GM23338 (cell line): ENCODE results near the gene KRT1. TPM values are rescaled to one million over a fixed set of nuclear protein-coding genes. Genes with fewer than 3 reads are reported as not detected.

Source experiments
- ATAC-seq: fragments of 200-7000 bp; cut with Tn5 transposase; 3 replicates; pipeline ENCODE4 v1.9.1; 2020
- DNase-seq: peaks from one replicate; pipeline ENCODE4 v3.0.0-alpha.2; 2015; ENCODE audit warnings: low spot score
- H2AFZ ChIP-seq: fragments of 200-600 bp; sonication (generic); 2 replicates; pipeline ENCODE4 v1.8.0; 2016; ENCODE audit warnings: antibody characterized with exemption, mild to moderate bottlenecking, moderate library complexity
- H3F3A ChIP-seq: fragments of 200-600 bp; sonication (generic); replicated peaks from 2 replicates; pipeline ENCODE4 v1.8.0; 2017; ENCODE audit warnings: antibody characterized with exemption, mixed run types, low read depth
- H3K27ac ChIP-seq: fragments of 200-600 bp; sonication (generic); 2 replicates; pipeline ENCODE4 v1.6.1; 2016; ENCODE audit warnings: low read depth
- H3K27me3 ChIP-seq: fragments of 200-600 bp; sonication (generic); 2 replicates; pipeline ENCODE4 v1.8.0; 2016; ENCODE audit warnings: mild to moderate bottlenecking, mixed run types, moderate library complexity; ENCODE audit not compliant: insufficient read depth
- H3K36me3 ChIP-seq: fragments of 200-600 bp; sonication (generic); 2 replicates; pipeline ENCODE4 v1.8.0; 2016; ENCODE audit warnings: mild to moderate bottlenecking; ENCODE audit not compliant: insufficient read depth
- H3K4me1 ChIP-seq: fragments of 200-600 bp; sonication (generic); 2 replicates; pipeline ENCODE4 v1.8.0; 2016; ENCODE audit warnings: mild to moderate bottlenecking, moderate library complexity; ENCODE audit not compliant: insufficient read depth
- H3K4me2 ChIP-seq: fragments of 200-600 bp; sonication (generic); 2 replicates; pipeline ENCODE4 v1.7.1; 2017; ENCODE audit warnings: mixed run types
- H3K4me3 ChIP-seq: fragments of 200-600 bp; sonication (generic); 2 replicates; pipeline ENCODE4 v1.6.1; 2016; ENCODE audit warnings: mixed run types
- H3K79me2 ChIP-seq: fragments of 200-600 bp; sonication (generic); replicated peaks from 2 replicates; pipeline ENCODE4 v1.8.0; 2017; ENCODE audit warnings: mild to moderate bottlenecking; ENCODE audit not compliant: insufficient read depth
- H3K9me2 ChIP-seq: fragments of 200-600 bp; sonication (generic); 2 replicates; pipeline ENCODE4 v1.8.0; 2017; ENCODE audit not compliant: insufficient read depth
- H4K20me1 ChIP-seq: fragments of 200-600 bp; sonication (generic); replicated peaks from 2 replicates; pipeline ENCODE4 v1.8.0; 2017; ENCODE audit warnings: mild to moderate bottlenecking; ENCODE audit not compliant: insufficient read depth
- H3K27ac Mint-ChIP-seq: 2 replicates; pipeline ENCODE4 v1.8.0; 2020; ENCODE audit warnings: inconsistent platforms, mild to moderate bottlenecking, moderate library complexity, mixed read lengths
- H3K27me3 Mint-ChIP-seq: 3 replicates; pipeline ENCODE4 v1.8.0; 2022; ENCODE audit warnings: low read depth, mild to moderate bottlenecking, moderate library complexity, mixed read lengths, inconsistent platforms; ENCODE audit not compliant: insufficient read depth, poor library complexity
- H3K36me3 Mint-ChIP-seq: 3 replicates; pipeline ENCODE4 v1.8.0; 2021; ENCODE audit warnings: low read depth, mild to moderate bottlenecking, inconsistent platforms, moderate library complexity, mixed read lengths
- H3K4me1 Mint-ChIP-seq: 3 replicates; pipeline ENCODE4 v1.8.0; 2020; ENCODE audit warnings: mild to moderate bottlenecking, inconsistent platforms, mixed read lengths
- H3K4me3 Mint-ChIP-seq: 3 replicates; pipeline ENCODE4 v1.8.0; 2021; ENCODE audit warnings: moderate library complexity, mild to moderate bottlenecking, inconsistent platforms, mixed read lengths
- H3K9me3 Mint-ChIP-seq: 3 replicates; pipeline ENCODE4 v1.8.0; 2020; ENCODE audit warnings: moderate library complexity, mild to moderate bottlenecking, inconsistent platforms, mixed read lengths
- CREB1 ChIP-seq: fragments of 250-450 bp; sonication (Bioruptor Pico); IDR thresholded peaks from 2 replicates; pipeline ENCODE4 v1.5.0; 2020; ENCODE audit warnings: low read depth, mild to moderate bottlenecking, moderate library complexity
- EZH2 ChIP-seq: fragments of 200-600 bp; sonication (generic); IDR thresholded peaks from one replicate; pipeline ENCODE4 v1.8.0; 2017; ENCODE audit warnings: antibody characterized with exemption, mild to moderate bottlenecking, low read depth; ENCODE audit not compliant: unreplicated experiment
- ZNF114 ChIP-seq: fragments of 250-450 bp; sonication (Bioruptor Pico); IDR thresholded peaks from 2 replicates; pipeline ENCODE4 v1.5.0; 2020; ENCODE audit warnings: mild to moderate bottlenecking, moderate library complexity
- ZNF331 ChIP-seq: fragments of 250-450 bp; sonication (Bioruptor Pico); IDR thresholded peaks from 2 replicates; pipeline ENCODE4 v1.5.0; 2020; ENCODE audit warnings: low read depth, mild to moderate bottlenecking, moderate library complexity
- polyA plus RNA-seq: library from polyadenylated mRNA; unstranded; fragments of >200 nt; fragmentation: Nextera tagmentation; extraction: Ambion mirVana; gene quantifications from 2 replicates; pipeline ENCODE4 v1.2.1, GENCODE V29; 2016
- total RNA-seq: library from RNA; depleted of rRNA; stranded (reverse); fragments of >200 nt; shearing (Covaris generic); gene quantifications from 2 replicates; pipeline ENCODE4 v1.2.3, GENCODE V29; 2014
- TF ChIP-seq, protein P1 (sequence below): IDR thresholded peaks from 2 replicates; pipeline ENCODE4 v1.6.1; 2016; ENCODE audit warnings: antibody characterized with exemption
- TF ChIP-seq, protein P2 (sequence below): fragments of 250-450 bp; sonication (Bioruptor Pico); IDR thresholded peaks from 2 replicates; pipeline ENCODE4 v1.5.0; 2020; ENCODE audit warnings: mild to moderate bottlenecking, moderate library complexity
- TF ChIP-seq, protein P3 (sequence below), 2 experiments: fragments of 200-600 bp in 1 of 2; sonication (generic) in 1 of 2; conservative IDR thresholded peaks; 2 replicates each; pipeline versions ENCODE4 v1.5.1 to v1.6.1; 2016 to 2017; ENCODE audit warnings: antibody characterized with exemption in 2 of 2, low read depth in 2 of 2, mild to moderate bottlenecking in 2 of 2, moderate library complexity in 1 of 2

Gene KRT1
- total and polyA plus RNA-seq, 2 experiments from 2014 or later, result not detected

DNA sequence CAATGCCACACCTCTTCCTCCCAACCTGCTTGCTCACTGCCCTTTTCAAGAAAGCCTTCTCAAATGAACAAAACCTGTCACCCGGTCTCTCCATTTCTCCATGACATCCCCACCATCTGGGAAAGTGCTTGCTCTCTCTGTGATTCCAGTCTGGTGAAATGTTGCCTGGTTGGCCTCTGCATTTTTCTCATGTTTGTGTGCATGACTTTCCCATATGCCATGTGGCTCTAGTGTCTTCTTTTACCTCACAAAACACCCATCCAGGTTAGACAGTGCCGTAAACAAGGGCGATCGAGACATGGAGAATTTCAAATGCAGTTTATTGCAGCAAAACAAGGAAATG lies 5.8 kb downstream of the KRT1 start (continued):
- TF ChIP-seq, protein P1, sequence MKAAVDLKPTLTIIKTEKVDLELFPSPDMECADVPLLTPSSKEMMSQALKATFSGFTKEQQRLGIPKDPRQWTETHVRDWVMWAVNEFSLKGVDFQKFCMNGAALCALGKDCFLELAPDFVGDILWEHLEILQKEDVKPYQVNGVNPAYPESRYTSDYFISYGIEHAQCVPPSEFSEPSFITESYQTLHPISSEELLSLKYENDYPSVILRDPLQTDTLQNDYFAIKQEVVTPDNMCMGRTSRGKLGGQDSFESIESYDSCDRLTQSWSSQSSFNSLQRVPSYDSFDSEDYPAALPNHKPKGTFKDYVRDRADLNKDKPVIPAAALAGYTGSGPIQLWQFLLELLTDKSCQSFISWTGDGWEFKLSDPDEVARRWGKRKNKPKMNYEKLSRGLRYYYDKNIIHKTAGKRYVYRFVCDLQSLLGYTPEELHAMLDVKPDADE, result no peak
- TF ChIP-seq ZNF331, result no peak

DNA sequence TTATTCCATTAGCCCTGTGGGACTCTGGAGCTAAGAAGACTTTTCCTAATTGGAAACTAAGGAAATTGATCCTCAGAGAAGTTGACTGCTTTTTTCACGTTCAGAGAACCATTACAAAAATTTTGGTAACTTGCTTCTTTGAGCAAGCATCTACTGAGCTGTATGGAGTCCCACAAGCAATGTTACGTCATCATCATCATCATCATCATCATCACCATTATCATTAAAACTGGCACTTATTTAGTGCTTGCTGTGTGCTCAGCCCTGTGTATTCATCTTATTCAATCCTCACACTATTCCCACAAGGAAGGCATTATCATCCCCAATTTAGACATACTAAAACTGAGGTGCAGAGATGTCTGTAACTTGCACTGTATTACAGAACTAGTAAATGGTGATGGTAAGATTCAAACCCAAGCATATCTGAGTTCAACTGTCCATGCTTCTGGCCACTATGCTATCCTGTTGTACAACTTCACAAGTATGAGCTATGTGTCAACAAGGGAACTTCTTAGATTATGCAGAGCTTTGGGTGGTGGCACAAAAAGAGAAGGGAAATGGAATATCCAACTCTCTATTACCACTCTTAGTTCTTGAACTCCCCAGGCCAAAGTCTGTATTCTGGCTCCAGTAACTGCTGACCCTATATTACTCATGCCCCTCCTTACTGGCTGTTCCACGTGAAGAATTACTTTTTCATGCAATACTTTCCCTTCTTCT lies 6.3 kb downstream of the KRT1 start:
- no peak overlapping the region for H2AFZ ChIP-seq
- H3K9me2 ChIP-seq, result no peaks in the 10 kb centered on the region
- H3K36me3 ChIP-seq, result no peaks in the 10 kb centered on the region
- H3K27ac ChIP-seq, result no peak overlapping the region
- Mint-ChIP-seq H3K9me3 (no peaks in the 10 kb centered on the region), H3K4me1 (no peaks in the 10 kb centered on the region), H3K27ac (no peak overlapping the region), H3K27me3 (no peaks in the 10 kb centered on the region), H3K4me3 (no peak overlapping the region), H3K36me3 (no peaks in the 10 kb centered on the region)
- ATAC-seq (no peak), DNase-seq (no peak)
- no peaks in the 10 kb centered on the region for H4K20me1 ChIP-seq
- TF ChIP-seq, protein P2, sequence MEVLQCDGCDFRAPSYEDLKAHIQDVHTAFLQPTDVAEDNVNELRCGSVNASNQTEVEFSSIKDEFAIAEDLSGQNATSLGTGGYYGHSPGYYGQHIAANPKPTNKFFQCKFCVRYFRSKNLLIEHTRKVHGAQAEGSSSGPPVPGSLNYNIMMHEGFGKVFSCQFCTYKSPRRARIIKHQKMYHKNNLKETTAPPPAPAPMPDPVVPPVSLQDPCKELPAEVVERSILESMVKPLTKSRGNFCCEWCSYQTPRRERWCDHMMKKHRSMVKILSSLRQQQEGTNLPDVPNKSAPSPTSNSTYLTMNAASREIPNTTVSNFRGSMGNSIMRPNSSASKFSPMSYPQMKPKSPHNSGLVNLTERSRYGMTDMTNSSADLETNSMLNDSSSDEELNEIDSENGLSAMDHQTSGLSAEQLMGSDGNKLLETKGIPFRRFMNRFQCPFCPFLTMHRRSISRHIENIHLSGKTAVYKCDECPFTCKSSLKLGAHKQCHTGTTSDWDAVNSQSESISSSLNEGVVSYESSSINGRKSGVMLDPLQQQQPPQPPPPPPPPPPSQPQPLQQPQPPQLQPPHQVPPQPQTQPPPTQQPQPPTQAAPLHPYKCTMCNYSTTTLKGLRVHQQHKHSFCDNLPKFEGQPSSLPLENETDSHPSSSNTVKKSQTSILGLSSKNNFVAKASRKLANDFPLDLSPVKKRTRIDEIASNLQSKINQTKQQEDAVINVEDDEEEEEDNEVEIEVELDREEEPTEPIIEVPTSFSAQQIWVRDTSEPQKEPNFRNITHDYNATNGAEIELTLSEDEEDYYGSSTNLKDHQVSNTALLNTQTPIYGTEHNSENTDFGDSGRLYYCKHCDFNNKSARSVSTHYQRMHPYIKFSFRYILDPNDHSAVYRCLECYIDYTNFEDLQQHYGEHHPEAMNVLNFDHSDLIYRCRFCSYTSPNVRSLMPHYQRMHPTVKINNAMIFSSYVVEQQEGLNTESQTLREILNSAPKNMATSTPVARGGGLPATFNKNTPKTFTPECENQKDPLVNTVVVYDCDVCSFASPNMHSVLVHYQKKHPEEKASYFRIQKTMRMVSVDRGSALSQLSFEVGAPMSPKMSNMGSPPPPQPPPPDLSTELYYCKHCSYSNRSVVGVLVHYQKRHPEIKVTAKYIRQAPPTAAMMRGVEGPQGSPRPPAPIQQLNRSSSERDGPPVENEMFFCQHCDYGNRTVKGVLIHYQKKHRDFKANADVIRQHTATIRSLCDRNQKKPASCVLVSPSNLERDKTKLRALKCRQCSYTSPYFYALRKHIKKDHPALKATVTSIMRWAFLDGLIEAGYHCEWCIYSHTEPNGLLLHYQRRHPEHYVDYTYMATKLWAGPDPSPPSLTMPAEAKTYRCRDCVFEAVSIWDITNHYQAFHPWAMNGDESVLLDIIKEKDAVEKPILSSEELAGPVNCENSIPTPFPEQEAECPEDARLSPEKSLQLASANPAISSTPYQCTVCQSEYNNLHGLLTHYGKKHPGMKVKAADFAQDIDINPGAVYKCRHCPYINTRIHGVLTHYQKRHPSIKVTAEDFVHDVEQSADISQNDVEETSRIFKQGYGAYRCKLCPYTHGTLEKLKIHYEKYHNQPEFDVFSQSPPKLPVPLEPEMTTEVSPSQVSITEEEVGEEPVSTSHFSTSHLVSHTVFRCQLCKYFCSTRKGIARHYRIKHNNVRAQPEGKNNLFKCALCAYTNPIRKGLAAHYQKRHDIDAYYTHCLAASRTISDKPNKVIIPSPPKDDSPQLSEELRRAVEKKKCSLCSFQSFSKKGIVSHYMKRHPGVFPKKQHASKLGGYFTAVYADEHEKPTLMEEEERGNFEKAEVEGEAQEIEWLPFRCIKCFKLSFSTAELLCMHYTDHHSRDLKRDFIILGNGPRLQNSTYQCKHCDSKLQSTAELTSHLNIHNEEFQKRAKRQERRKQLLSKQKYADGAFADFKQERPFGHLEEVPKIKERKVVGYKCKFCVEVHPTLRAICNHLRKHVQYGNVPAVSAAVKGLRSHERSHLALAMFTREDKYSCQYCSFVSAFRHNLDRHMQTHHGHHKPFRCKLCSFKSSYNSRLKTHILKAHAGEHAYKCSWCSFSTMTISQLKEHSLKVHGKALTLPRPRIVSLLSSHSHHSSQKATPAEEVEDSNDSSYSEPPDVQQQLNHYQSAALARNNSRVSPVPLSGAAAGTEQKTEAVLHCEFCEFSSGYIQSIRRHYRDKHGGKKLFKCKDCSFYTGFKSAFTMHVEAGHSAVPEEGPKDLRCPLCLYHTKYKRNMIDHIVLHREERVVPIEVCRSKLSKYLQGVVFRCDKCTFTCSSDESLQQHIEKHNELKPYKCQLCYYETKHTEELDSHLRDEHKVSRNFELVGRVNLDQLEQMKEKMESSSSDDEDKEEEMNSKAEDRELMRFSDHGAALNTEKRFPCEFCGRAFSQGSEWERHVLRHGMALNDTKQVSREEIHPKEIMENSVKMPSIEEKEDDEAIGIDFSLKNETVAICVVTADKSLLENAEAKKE (CRISPR knock-in tag), result no peak
- no peak for TF ChIP-seq ZNF114
- TF ChIP-seq EZH2, result no peak
- no peak for TF ChIP-seq CREB1 (CRISPR knock-in tag)
- TF ChIP-seq, protein P3, sequence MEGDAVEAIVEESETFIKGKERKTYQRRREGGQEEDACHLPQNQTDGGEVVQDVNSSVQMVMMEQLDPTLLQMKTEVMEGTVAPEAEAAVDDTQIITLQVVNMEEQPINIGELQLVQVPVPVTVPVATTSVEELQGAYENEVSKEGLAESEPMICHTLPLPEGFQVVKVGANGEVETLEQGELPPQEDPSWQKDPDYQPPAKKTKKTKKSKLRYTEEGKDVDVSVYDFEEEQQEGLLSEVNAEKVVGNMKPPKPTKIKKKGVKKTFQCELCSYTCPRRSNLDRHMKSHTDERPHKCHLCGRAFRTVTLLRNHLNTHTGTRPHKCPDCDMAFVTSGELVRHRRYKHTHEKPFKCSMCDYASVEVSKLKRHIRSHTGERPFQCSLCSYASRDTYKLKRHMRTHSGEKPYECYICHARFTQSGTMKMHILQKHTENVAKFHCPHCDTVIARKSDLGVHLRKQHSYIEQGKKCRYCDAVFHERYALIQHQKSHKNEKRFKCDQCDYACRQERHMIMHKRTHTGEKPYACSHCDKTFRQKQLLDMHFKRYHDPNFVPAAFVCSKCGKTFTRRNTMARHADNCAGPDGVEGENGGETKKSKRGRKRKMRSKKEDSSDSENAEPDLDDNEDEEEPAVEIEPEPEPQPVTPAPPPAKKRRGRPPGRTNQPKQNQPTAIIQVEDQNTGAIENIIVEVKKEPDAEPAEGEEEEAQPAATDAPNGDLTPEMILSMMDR (conservative IDR thresholded peaks at IDR 0.05; ENCODE audit: low read depth in 2 of 2), result no peak
- H3K79me2 ChIP-seq, result no peaks in the 10 kb centered on the region
- no peaks in the 10 kb centered on the region for H3F3A ChIP-seq
- no peaks in the 10 kb centered on the region for H3K4me1 ChIP-seq
- no peak overlapping the region for H3K4me2 ChIP-seq
- H3K4me3 ChIP-seq, result no peak overlapping the region
- no peaks in the 10 kb centered on the region for H3K27me3 ChIP-seq
